ENCODE data around the gene POLR3C. TPM values are rescaled to one million over a fixed set of nuclear protein-coding genes. Genes with fewer than 3 reads are reported as not detected.

Gene POLR3C
- total and polyA plus RNA-seq, 2 donors (not counting 1 experiment from before 2014, with no cell fraction given): 38.3 to 45.1 TPM

GRCh38 chr1:145886816-145887215 is 62.8 kb downstream of the POLR3C start:
- no peaks in the 10 kb centered on the region for H3K79me2 ChIP-seq (ENCODE audit: control insufficient read depth, insufficient read depth, low read length)
- no peak overlapping the region for H3K4me2 ChIP-seq (ENCODE audit: extremely low read depth, insufficient read depth, low read length)
- no peaks in the 10 kb centered on the region for H3K36me3 ChIP-seq (ENCODE audit: control insufficient read depth, insufficient read depth, low read length)
- no peaks in the 10 kb centered on the region for H4K20me1 ChIP-seq (ENCODE audit: control insufficient read depth, extremely low read depth, insufficient read depth, low read length)
- peaks cover 3% of the 10 kb centered on the region for H3K27me3 ChIP-seq (ENCODE audit: control insufficient read depth, insufficient read depth, low read length)
- TF ChIP-seq EZH2 (IDR thresholded peaks at IDR 0.05; ENCODE audit: low read length, missing control alignments) (no peak), CTCF (conservative IDR thresholded peaks at IDR 0.05 in 1 of 2, IDR thresholded peaks at IDR 0.05 in 1 of 2; ENCODE audit: low read depth in 1 of 2, low read length in 2 of 2) (no peak)
- no peak overlapping the region for H3K9ac ChIP-seq (ENCODE audit: insufficient read depth, low read length)
- DNase-seq (ENCODE audit: low read depth in 2 of 2): no peak
- no peak overlapping the region for H3K27ac ChIP-seq (ENCODE audit: insufficient read depth, low read length)
- no peaks in the 10 kb centered on the region for H3K9me3 ChIP-seq (ENCODE audit: control insufficient read depth, insufficient read depth, low read depth, low read length)
- H3K4me1 ChIP-seq (ENCODE audit: control insufficient read depth, extremely low read depth, insufficient read depth, low read length): peaks cover 11% of the 10 kb centered on the region
- H3K4me3 ChIP-seq (replicated peaks in 1 of 4; ENCODE audit: control extremely low read depth in 1 of 4, insufficient read depth in 1 of 4, low read depth in 3 of 4, low read length in 4 of 4): no peak overlapping the region
- H2AFZ ChIP-seq (ENCODE audit: low read length): no peak overlapping the region

- TF ChIP-seq EZH2 (IDR thresholded peaks at IDR 0.05; ENCODE audit: low read length, missing control alignments) (no peak), CTCF (conservative IDR thresholded peaks at IDR 0.05 in 1 of 2, IDR thresholded peaks at IDR 0.05 in 1 of 2; ENCODE audit: low read depth in 1 of 2, low read length in 2 of 2) (no peak)
- H3K27me3 ChIP-seq (ENCODE audit: control insufficient read depth, insufficient read depth, low read length): peaks cover 3% of the 10 kb centered on the region
- DNase-seq (ENCODE audit: low read depth in 2 of 2): no peak
- H3K9me3 ChIP-seq (ENCODE audit: control insufficient read depth, insufficient read depth, low read depth, low read length): no peaks in the 10 kb centered on the region
- no peaks in the 10 kb centered on the region for H3K79me2 ChIP-seq (ENCODE audit: control insufficient read depth, insufficient read depth, low read length)
- H3K36me3 ChIP-seq (ENCODE audit: control insufficient read depth, insufficient read depth, low read length): no peaks in the 10 kb centered on the region
- no peak overlapping the region for H3K4me3 ChIP-seq (replicated peaks in 1 of 4; ENCODE audit: control extremely low read depth in 1 of 4, insufficient read depth in 1 of 4, low read depth in 3 of 4, low read length in 4 of 4)
- peaks cover 15% of the 10 kb centered on the region for H3K4me1 ChIP-seq (ENCODE audit: control insufficient read depth, extremely low read depth, insufficient read depth, low read length)
- H3K4me2 ChIP-seq (ENCODE audit: extremely low read depth, insufficient read depth, low read length): no peak overlapping the region
- H4K20me1 ChIP-seq (ENCODE audit: control insufficient read depth, extremely low read depth, insufficient read depth, low read length): no peaks in the 10 kb centered on the region
- no peak overlapping the region for H2AFZ ChIP-seq (ENCODE audit: low read length)
- no peak overlapping the region for H3K27ac ChIP-seq (ENCODE audit: insufficient read depth, low read length)
- H3K9ac ChIP-seq (ENCODE audit: insufficient read depth, low read length): no peak overlapping the region
Observed at GRCh38 chr1:145887631-145888030, 63.6 kb downstream of the POLR3C start.

GRCh38 chr1:145889722-145890121 is 65.7 kb downstream of the POLR3C start:
- H3K9me3 ChIP-seq (ENCODE audit: control insufficient read depth, insufficient read depth, low read depth, low read length): no peaks in the 10 kb centered on the region
- TF ChIP-seq CTCF (conservative IDR thresholded peaks at IDR 0.05 in 1 of 2, IDR thresholded peaks at IDR 0.05 in 1 of 2; ENCODE audit: low read depth in 1 of 2, low read length in 2 of 2): no peak
- no peak for TF ChIP-seq EZH2 (IDR thresholded peaks at IDR 0.05; ENCODE audit: low read length, missing control alignments)
- no peaks in the 10 kb centered on the region for H3K36me3 ChIP-seq (ENCODE audit: control insufficient read depth, insufficient read depth, low read length)
- H3K27me3 ChIP-seq (ENCODE audit: control insufficient read depth, insufficient read depth, low read length): no peaks in the 10 kb centered on the region
- H3K79me2 ChIP-seq (ENCODE audit: control insufficient read depth, insufficient read depth, low read length): no peaks in the 10 kb centered on the region
- H2AFZ ChIP-seq (ENCODE audit: low read length): no peak overlapping the region
- no peak overlapping the region for H3K9ac ChIP-seq (ENCODE audit: insufficient read depth, low read length)
- peak in 1 of 2 donors; percentile 21 for DNase-seq (ENCODE audit: low read depth in 2 of 2)
- no peak overlapping the region for H3K4me2 ChIP-seq (ENCODE audit: extremely low read depth, insufficient read depth, low read length)
- no peak overlapping the region for H3K27ac ChIP-seq (ENCODE audit: insufficient read depth, low read length)
- H4K20me1 ChIP-seq (ENCODE audit: control insufficient read depth, extremely low read depth, insufficient read depth, low read length): no peaks in the 10 kb centered on the region
- H3K4me1 ChIP-seq (ENCODE audit: control insufficient read depth, extremely low read depth, insufficient read depth, low read length): peaks cover 21% of the 10 kb centered on the region
- H3K4me3 ChIP-seq (replicated peaks in 1 of 4; ENCODE audit: control extremely low read depth in 1 of 4, insufficient read depth in 1 of 4, low read depth in 3 of 4, low read length in 4 of 4): no peak overlapping the region

Measured in fibroblast of lung (primary cell).